Measurements from ENCODE around the gene ASB5. TPM values are rescaled to one million over a fixed set of nuclear protein-coding genes. Genes with fewer than 3 reads are reported as not detected.

The ASB5 gene
- polyA plus RNA-seq, 1 donor from 2014 or later: not detected

DNA sequence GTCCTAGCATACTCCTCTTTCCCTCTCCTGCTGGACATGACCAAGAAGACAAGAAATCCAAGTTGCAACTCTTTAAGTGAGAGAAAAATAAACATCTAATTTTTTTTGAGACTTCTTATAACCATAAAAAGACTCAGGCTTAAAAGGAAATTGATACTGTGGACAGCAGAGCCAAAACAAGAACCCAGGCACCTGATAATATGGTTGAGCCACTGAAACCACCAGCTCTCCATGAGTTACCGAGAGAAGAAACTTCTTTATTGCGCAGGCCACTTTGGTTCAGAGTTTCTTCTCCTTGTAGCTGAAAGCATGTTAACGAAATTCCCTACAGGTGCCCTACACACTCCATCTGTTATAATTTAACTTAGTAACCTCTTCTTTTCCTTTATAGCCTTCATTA, 39.4 kb upstream of the ASB5 start:
- H3K9ac ChIP-seq (ENCODE audit: low read length): no peak overlapping the region

DNA sequence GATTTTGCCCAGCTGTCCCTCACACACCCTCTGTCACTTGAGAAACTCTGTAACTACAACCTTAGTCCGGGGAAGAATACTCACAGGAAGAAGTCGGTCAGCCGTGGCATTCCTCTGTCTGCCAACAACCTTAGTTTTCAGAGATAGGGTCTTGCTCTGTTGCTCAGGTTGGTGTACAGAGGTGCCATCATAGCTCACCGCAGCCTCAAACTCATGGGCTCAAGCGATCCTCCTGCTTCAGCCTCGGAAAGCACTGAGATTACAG, 38.6 kb upstream of the ASB5 start:
- H3F3A ChIP-seq (ENCODE audit: insufficient read depth, low read length, poor library complexity, severe bottlenecking): no peaks in the 10 kb centered on the region
- H4K20me1 ChIP-seq (ENCODE audit: insufficient read depth): no peaks in the 10 kb centered on the region
- H3K79me2 ChIP-seq (replicated peaks; ENCODE audit: insufficient read depth, low read length): no peaks in the 10 kb centered on the region
- no peaks in the 10 kb centered on the region for H3K36me3 ChIP-seq (ENCODE audit: insufficient read depth, low read length)
- no peak overlapping the region for H2AFZ ChIP-seq (ENCODE audit: low read depth, low read length)
- H3K27ac ChIP-seq (ENCODE audit: low read length): no peak overlapping the region
- no peak overlapping the region for H3K9ac ChIP-seq (ENCODE audit: low read length)
- H3K4me2 ChIP-seq (ENCODE audit: low read length): no peak overlapping the region
- no peaks in the 10 kb centered on the region for H3K27me3 ChIP-seq (ENCODE audit: insufficient read depth, low read depth, low read length)
- TF ChIP-seq SMC3 (conservative IDR thresholded peaks at IDR 0.05; ENCODE audit: poor library complexity) (no peak), TAF1 (IDR thresholded peaks at IDR 0.05; ENCODE audit: low read depth) (no peak), EP300 (conservative IDR thresholded peaks at IDR 0.05; ENCODE audit: poor library complexity, severe bottlenecking) (no peak), POLR2AphosphoS5 (IDR thresholded peaks at IDR 0.05) (no peak), MXI1 (conservative IDR thresholded peaks at IDR 0.05; ENCODE audit: poor library complexity, severe bottlenecking) (no peak), RAD21 (conservative IDR thresholded peaks at IDR 0.05) (no peak), EZH2 (IDR thresholded peaks at IDR 0.05; ENCODE audit: borderline replicate concordance, insufficient read depth, low read length, poor library complexity, severe bottlenecking) (no peak)
- TF ChIP-seq, protein P1, sequence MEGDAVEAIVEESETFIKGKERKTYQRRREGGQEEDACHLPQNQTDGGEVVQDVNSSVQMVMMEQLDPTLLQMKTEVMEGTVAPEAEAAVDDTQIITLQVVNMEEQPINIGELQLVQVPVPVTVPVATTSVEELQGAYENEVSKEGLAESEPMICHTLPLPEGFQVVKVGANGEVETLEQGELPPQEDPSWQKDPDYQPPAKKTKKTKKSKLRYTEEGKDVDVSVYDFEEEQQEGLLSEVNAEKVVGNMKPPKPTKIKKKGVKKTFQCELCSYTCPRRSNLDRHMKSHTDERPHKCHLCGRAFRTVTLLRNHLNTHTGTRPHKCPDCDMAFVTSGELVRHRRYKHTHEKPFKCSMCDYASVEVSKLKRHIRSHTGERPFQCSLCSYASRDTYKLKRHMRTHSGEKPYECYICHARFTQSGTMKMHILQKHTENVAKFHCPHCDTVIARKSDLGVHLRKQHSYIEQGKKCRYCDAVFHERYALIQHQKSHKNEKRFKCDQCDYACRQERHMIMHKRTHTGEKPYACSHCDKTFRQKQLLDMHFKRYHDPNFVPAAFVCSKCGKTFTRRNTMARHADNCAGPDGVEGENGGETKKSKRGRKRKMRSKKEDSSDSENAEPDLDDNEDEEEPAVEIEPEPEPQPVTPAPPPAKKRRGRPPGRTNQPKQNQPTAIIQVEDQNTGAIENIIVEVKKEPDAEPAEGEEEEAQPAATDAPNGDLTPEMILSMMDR (IDR thresholded peaks at IDR 0.05; ENCODE audit: poor library complexity, severe bottlenecking): no peak
- TF ChIP-seq, protein P2, sequence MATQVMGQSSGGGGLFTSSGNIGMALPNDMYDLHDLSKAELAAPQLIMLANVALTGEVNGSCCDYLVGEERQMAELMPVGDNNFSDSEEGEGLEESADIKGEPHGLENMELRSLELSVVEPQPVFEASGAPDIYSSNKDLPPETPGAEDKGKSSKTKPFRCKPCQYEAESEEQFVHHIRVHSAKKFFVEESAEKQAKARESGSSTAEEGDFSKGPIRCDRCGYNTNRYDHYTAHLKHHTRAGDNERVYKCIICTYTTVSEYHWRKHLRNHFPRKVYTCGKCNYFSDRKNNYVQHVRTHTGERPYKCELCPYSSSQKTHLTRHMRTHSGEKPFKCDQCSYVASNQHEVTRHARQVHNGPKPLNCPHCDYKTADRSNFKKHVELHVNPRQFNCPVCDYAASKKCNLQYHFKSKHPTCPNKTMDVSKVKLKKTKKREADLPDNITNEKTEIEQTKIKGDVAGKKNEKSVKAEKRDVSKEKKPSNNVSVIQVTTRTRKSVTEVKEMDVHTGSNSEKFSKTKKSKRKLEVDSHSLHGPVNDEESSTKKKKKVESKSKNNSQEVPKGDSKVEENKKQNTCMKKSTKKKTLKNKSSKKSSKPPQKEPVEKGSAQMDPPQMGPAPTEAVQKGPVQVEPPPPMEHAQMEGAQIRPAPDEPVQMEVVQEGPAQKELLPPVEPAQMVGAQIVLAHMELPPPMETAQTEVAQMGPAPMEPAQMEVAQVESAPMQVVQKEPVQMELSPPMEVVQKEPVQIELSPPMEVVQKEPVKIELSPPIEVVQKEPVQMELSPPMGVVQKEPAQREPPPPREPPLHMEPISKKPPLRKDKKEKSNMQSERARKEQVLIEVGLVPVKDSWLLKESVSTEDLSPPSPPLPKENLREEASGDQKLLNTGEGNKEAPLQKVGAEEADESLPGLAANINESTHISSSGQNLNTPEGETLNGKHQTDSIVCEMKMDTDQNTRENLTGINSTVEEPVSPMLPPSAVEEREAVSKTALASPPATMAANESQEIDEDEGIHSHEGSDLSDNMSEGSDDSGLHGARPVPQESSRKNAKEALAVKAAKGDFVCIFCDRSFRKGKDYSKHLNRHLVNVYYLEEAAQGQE (IDR thresholded peaks at IDR 0.05; ENCODE audit: borderline replicate concordance): no peak
- H3K4me3 ChIP-seq (ENCODE audit: low read length): no peak overlapping the region
- no peaks in the 10 kb centered on the region for H3K9me2 ChIP-seq (ENCODE audit: insufficient read depth, low read length)
- H3K9me3 ChIP-seq (ENCODE audit: low read length): no peaks in the 10 kb centered on the region

More for the DNA sequence above, 39.4 kb upstream of the ASB5 start:
- no peak overlapping the region for H3K4me2 ChIP-seq (ENCODE audit: low read length)
- H4K20me1 ChIP-seq (ENCODE audit: insufficient read depth): no peaks in the 10 kb centered on the region
- no peaks in the 10 kb centered on the region for H3K9me3 ChIP-seq (ENCODE audit: low read length)
- no peaks in the 10 kb centered on the region for H3K79me2 ChIP-seq (replicated peaks; ENCODE audit: insufficient read depth, low read length)
- no peak overlapping the region for H3K27ac ChIP-seq (ENCODE audit: low read length)
- H2AFZ ChIP-seq (ENCODE audit: low read depth, low read length): no peak overlapping the region
- H3K36me3 ChIP-seq (ENCODE audit: insufficient read depth, low read length): no peaks in the 10 kb centered on the region
- H3F3A ChIP-seq (ENCODE audit: insufficient read depth, low read length, poor library complexity, severe bottlenecking): no peaks in the 10 kb centered on the region
- no peak for TF ChIP-seq SMC3 (conservative IDR thresholded peaks at IDR 0.05; ENCODE audit: poor library complexity)
- TF ChIP-seq, protein P2 (IDR thresholded peaks at IDR 0.05; ENCODE audit: borderline replicate concordance): no peak
- TF ChIP-seq EZH2 (IDR thresholded peaks at IDR 0.05; ENCODE audit: borderline replicate concordance, insufficient read depth, low read length, poor library complexity, severe bottlenecking): no peak
- TF ChIP-seq MXI1 (conservative IDR thresholded peaks at IDR 0.05; ENCODE audit: poor library complexity, severe bottlenecking): no peak
- TF ChIP-seq TAF1 (IDR thresholded peaks at IDR 0.05; ENCODE audit: low read depth): no peak
- no peak for TF ChIP-seq EP300 (conservative IDR thresholded peaks at IDR 0.05; ENCODE audit: poor library complexity, severe bottlenecking)
- TF ChIP-seq POLR2AphosphoS5 (IDR thresholded peaks at IDR 0.05): no peak
- no peak overlapping the region for H3K4me3 ChIP-seq (ENCODE audit: low read length)
- H3K9me2 ChIP-seq (ENCODE audit: insufficient read depth, low read length): no peaks in the 10 kb centered on the region
- H3K27me3 ChIP-seq (ENCODE audit: insufficient read depth, low read depth, low read length): no peaks in the 10 kb centered on the region
